Measurements from ENCODE around the gene ACOT7.
"Not testable (repeated sequence)": the region's sequence is repeated elsewhere in the genome, so short reads cannot be mapped to it uniquely, and the experiment has no call there.

The ACOT7 gene

GRCh38 chr1:6316240-6317097 is 77.1 kb downstream of the ACOT7 start:
- no peak for TF ChIP-seq CTCF (IDR thresholded peaks at IDR 0.05; ENCODE audit: low read depth, low read length, missing control alignments)
- no peak for DNase-seq (ENCODE audit: low read depth)
- no peak overlapping the region for H3K4me3 ChIP-seq (ENCODE audit: low read depth, low read length)

- TF ChIP-seq CTCF (IDR thresholded peaks at IDR 0.05; ENCODE audit: low read depth, low read length, missing control alignments) = no peak
- DNase-seq (ENCODE audit: low read depth) = no peak
These were observed 79.1 kb downstream of the ACOT7 start for GRCh38 chr1:6314503-6314902.

GRCh38 chr1:6313393-6314200 is 80.0 kb downstream of the ACOT7 start:
- H3K4me3 ChIP-seq (ENCODE audit: low read depth, low read length) = no peak overlapping the region
- TF ChIP-seq CTCF (IDR thresholded peaks at IDR 0.05; ENCODE audit: low read depth, low read length, missing control alignments) = no peak
- no peak for DNase-seq (ENCODE audit: low read depth)

More at GRCh38 chr1:6314503-6314902, 79.1 kb downstream of the ACOT7 start:
- no peak overlapping the region for H3K4me3 ChIP-seq (ENCODE audit: low read depth, low read length)

GRCh38 chr1:6310116-6310848 is 83.3 kb downstream of the ACOT7 start:
- no peak for DNase-seq (ENCODE audit: low read depth)
- H3K4me3 ChIP-seq (ENCODE audit: low read depth, low read length) = no peak overlapping the region
- no peak for TF ChIP-seq CTCF (IDR thresholded peaks at IDR 0.05; ENCODE audit: low read depth, low read length, missing control alignments)

GRCh38 chr1:6309564-6309963 is 84.0 kb downstream of the ACOT7 start:
- TF ChIP-seq CTCF (IDR thresholded peaks at IDR 0.05; ENCODE audit: low read depth, low read length, missing control alignments) = no peak
- no peak overlapping the region for H3K4me3 ChIP-seq (ENCODE audit: low read depth, low read length)
- DNase-seq (ENCODE audit: low read depth) = no peak

GRCh38 chr1:6308449-6308848 is 85.1 kb downstream of the ACOT7 start:
- H3K4me3 ChIP-seq (ENCODE audit: low read depth, low read length) = no peak overlapping the region
- no peak for DNase-seq (ENCODE audit: low read depth)
- TF ChIP-seq CTCF (IDR thresholded peaks at IDR 0.05; ENCODE audit: low read depth, low read length, missing control alignments) = no peak

- not testable (repeated sequence) for H3K4me3 ChIP-seq (ENCODE audit: low read depth, low read length); DNase-seq (ENCODE audit: low read depth)
These were observed 85.9 kb downstream of the ACOT7 start for GRCh38 chr1:6307682-6308081.
